Activated T-helper 9 cell treated with anti-CD3 and anti-CD28 coated beads, Interleukin-2, amount 50 U/mL, for 16 hours (primary cell): ENCODE data around the gene LDLRAP1.

Experiments used
- DNase-seq: peaks from one replicate; pipeline ENCODE4 v3.0.0-alpha.2; 2020; ENCODE audit warnings: low read depth

Gene LDLRAP1

GRCh38 chr1:25544243-25544764, 898 bp downstream of the LDLRAP1 start:
- DNase-seq = no peak

DNA sequence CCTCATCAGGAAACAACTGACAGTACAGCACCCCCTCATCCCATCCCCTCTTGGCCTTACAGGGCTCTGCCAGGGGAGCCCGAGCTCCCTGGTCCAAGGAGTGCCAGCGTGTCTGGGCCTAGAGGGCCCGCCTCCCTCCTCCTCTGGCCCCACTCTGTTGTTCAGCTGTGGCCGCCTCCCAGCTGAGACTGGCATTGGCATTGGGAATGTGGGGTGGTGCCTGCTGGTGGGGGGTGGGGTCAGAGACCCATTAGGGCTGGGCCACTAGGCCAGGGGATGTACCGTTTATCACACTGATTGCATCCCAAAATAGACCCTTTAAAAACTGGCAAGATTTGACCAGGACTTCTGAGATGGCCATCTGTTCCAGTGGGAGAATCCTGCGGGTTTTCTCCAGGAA, 1.4 kb downstream of the LDLRAP1 start:
- no peak for DNase-seq

DNA sequence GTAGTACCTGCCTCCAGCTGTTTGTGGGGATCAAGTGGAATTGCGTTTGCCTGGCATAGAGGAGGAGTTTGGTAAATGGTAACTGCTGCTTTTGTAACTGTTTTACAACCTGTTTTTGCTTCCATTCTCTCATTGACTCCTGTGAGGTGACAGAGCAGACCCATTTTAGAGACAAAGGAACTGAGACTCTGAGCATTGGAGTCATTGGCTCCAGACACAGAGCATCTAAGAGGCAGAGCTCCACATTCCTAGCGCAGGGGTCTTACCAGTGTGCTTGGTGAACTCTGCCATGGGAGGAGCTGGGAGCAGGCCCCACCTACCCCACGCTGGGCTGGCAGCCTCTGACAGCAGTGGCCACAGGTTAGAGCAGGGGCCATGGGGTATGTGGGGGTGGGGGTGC, 2.4 kb downstream of the LDLRAP1 start:
- DNase-seq = no peak

GRCh38 chr1:25546193-25546592, 2.8 kb downstream of the LDLRAP1 start:
- no peak for DNase-seq

GRCh38 chr1:25548601-25549000, 5.2 kb downstream of the LDLRAP1 start:
- DNase-seq = no peak

DNA sequence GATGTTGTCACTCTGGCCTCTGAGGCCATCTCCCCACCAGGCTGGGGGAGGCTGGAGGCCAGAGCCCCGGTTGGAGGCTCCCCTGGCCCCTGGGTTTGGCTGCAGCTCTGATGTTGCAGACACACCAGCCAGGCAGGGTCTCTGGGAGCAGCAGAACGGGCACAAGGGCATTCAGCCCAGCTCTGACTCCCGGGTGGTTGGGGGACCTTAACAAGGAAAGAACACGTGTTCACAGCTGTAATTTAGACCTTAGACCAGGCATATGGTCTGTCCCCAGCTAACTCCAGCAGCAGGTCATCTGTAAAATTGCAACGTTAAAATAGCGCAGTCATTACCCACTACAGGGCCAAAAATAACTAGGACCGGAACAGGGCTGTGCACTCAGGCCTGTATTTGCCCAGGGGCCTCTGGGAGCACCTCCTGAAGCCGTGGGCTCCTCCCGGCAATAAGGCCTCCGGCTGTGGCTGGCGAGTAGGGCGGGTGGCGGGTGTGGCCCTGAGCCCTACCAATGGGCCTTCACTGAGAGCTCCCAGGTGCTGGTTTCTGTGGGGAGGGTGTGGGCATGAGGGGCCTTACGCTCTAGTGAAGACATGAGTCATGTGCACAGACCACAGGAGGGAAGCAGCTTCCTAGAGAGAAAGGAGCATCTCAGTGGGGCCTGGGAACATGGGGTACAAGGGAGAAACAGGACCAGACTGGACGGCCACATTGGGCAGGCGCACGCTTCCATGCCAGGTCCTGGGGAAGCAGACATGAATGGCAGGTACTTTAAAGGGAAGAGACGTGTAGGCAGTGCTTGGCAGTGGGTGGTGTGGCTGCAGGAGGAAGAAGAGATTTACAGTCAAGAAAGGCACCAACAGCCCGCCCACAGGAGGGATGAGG, 6.1 kb downstream of the LDLRAP1 start:
- DNase-seq = peak; percentile 59

DNA sequence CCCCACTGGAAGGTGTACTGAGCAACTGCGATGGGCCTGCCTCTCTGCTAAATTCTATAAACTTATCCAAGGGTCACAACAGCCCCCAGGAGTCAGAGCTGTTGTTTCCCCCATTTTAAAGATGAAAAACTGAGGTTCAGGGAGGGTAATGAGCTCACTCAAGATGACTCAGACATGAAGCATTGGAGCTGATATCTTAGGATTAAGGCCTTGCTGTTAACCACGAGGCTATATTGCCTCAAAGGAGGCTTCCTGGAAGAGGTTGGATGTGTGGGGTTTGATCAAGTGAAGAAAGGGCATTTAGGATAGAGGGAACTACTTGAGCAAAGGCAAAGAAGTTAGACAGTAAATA, 6.7 kb downstream of the LDLRAP1 start:
- DNase-seq = no peak

DNA sequence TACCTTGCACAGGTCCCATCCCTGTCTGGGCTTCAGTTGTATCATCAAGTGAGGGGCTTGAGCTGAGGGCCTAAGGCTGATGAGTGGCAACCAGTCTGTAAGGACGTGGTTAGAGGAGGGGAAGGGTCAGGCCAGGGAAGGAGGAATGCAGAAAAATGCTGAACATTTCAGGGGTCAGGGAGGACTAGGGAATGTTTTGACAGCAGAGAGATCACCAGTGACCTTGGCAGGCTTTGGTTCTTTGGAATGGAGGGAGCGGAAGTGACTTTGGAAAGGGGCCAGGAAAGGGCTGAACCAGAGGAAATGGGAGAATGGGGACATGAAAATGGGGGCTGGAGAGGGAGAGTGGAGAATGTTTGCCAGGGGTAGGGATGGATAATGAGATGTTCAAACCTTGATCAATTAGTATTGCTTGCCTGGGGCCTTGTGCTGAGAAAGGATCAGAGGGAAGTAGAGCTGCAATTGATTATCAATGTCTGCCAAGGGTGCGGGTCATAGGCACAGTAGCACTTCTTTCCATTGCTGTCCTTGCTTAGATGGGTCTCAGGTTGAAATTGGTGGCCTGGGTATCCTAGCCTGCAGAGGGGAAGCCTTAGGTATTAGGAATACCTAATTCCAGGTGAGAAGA, 7.4 kb downstream of the LDLRAP1 start:
- DNase-seq = no peak

- DNase-seq = no peak
Observed at GRCh38 chr1:25553749-25554429, 10.5 kb downstream of the LDLRAP1 start.

- DNase-seq = no peak
Observed at GRCh38 chr1:25554430-25554780, 11.0 kb downstream of the LDLRAP1 start.

DNA sequence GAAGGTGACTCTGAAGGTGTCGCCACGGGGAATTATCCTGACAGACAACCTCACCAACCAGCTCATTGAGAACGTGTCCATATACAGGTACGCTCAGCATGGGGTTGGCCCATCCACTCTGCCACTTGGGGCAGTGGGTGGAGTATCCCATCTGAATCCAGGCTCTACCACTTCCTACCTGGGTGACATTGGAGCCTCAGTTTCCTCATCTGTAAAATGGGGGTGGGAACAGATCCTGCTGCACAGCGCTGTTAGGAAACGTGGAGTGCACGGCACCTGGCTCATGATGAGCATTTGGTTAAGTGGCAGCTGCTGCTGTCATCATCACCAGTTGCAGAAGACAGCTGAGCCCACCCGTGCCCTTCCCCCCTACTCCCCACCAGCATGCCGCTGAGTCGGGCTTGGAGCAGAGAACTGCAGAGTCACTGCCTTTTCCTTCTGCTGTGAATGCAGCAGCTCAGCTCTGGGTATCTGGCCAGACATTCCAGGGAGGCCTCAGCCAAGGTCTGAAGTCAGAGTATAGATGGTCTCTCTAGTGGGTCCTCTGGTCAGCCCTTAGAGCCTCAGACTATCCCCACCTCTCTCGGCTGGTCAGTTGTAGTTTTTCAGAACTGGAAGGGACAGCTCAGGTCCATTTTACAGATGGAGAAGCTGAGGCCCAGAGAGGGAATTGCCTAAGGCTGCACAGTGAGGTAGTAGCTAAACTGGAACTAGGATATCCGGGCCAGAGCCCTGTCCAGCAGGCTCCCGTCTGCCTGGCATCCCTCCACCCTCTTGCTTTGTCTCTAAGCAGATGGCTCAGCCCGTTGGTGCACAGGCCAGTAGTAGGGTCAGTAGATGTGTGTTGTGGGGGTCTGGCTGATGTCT, 11.7 kb downstream of the LDLRAP1 start:
- no peak for DNase-seq

DNA sequence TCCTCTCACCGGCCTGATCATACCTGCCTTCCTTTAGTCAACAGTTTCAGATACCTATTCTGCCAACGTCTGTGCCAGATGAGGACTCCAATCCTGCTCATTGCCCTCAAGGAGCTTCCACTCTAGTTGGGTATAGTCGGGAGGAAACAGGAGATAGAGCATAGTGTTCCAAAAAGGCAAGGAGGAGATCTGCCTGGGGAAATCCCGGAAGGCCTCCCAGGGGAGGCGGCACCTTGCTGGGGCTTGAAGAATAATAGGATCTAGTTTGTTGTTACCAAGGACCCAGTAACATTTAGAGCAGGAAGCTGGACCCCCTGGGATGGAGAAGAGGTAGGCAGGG, 12.3 kb downstream of the LDLRAP1 start:
- DNase-seq = no peak

DNA sequence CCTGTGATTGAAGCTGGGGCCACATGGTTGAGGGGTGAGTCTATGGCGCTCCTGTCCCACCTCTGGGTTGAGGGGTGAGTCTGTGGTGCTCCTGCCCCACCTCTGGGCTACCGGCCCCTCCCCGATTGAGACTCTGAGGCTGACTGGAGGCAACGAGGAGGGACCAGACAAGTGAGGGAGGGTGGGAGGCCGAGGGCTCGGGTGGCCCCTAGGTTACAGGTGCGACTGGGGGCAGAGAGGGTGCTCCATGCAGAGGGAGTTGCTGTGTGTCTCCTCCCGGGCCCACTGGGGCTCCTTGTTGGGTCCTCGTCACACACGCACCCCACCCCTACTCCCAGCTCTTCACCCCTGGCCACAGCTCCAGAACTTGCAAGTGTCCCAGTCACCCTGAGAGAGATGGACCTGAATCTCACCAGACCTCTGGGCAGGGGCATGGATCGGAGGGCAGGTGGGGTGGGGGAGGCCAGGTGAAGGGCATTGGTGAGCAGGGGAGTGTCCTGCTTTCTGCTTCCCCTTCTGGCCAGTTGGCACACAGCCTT, 12.8 kb downstream of the LDLRAP1 start:
- DNase-seq = no peak

DNA sequence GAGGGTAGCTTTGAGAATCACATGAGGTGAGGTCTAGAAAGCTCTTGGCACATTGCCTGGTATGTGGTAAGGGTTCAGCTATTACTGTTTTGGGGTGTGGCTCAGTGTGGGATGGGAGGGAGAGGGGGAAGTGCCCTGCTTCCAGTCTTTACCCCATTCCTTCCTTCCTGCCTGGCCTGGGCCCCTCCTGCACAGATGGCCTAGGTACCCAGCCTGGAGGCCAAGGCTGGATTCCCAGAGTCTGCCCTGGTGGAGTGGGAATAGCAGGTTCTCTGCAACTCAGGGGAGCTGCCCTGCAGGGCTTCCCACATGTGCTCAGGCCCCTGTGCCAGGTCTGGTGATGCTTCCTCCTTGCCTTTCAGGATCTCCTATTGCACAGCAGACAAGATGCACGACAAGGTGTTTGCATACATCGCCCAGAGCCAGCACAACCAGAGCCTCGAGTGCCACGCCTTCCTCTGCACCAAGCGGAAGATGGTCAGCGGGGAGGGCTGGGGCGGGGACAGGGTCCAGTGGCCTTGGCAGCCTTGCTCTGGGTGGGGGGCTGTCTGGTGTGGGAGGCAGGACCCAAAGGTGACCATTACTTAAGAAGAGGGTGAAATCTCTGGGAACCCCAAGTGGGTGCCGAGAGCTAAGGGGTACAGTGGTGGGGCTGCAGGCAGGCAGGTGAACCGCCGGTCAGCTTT, 13.5 kb downstream of the LDLRAP1 start:
- no peak for DNase-seq

- DNase-seq = no peak
Observed at GRCh38 chr1:25557543-25557942, 14.1 kb downstream of the LDLRAP1 start.

DNA sequence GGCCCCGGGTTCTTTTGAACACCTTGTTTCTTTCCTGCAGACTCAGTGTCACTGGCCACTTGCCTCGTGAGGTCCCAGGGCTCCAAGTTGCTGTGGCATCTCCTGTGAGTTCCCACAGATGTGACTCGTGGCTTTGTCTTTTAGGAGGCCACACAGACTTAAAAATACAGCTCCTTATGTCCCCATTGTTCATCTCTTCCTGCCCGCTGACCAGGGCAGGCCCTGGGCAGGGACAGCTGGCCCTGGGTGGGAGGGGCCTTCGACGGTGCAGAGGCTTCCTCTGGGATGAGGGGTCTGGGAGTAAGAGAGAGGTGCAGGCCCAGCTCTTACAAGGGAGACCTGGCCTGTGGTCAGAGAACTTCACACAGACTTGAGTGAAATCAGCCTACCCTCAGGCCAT, 15.6 kb downstream of the LDLRAP1 start:
- no peak for DNase-seq

GRCh38 chr1:25560001-25560400, 16.6 kb downstream of the LDLRAP1 start:
- no peak for DNase-seq

DNA sequence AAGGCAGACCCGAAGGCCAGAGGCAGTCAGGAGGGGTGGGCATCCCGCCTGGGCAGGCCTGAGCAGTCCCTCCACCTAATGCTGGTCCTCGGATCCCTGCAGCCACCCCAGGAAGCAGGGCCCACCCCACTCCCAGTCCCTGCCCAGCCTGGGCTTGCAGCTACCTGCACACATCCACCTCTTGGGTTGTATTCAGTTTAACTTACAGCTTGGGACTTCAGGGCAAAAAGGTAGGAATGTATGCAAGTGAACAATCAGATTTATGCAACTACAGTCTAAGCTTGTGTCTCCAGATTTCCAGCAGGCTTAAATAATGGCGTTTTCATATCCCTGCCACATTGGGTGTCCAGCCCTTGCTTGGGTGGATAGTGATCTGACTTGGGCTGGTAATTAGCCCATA, 17.4 kb downstream of the LDLRAP1 start:
- no peak for DNase-seq

DNA sequence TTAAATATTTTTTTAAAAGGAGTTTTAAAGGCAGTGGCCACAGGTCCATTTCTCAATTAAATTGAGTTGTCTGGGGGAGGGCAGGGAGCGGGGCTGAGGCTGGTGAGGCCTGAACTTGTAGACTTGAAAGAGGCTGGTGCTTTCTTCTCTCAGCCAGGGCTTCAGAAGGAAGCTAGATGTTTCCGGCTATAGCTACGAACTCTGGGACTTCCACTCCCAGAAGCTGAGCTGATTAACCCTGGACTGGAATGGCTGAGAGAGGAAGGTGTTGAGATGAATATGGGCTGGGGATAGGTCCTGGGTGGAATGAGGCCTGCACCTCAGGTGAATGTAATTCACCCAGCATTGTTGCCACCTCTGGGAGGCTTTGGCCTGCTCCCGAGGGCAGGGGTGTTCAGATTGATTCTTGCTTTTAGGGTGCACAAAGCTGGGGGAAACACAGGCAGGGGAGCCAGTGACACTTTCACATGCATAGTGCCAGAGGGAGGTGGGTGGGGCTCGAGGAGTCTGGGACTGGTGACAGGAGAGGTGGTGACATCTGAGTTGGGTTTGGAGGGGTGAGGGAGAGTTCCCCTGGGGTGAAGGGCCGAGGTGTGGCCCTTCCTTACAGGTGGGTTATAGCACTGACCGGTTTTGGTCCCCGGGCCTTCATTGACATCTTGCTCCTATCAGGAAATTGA, 18.2 kb downstream of the LDLRAP1 start:
- DNase-seq = no peak

GRCh38 chr1:25562101-25562927, 18.9 kb downstream of the LDLRAP1 start:
- DNase-seq = peak; percentile 32
